SH-SY5Y (cell line): ENCODE data around the gene RSAD2.

Source experiments
- GATA2 ChIP-seq: IDR thresholded peaks from 2 replicates; pipeline ENCODE4 v1.6.1; 2011; ENCODE audit warnings: mild to moderate bottlenecking, low read depth, low read length
- GATA3 ChIP-seq: IDR thresholded peaks from 2 replicates; pipeline ENCODE4 v1.6.1; 2011; ENCODE audit warnings: low read depth, mild to moderate bottlenecking, low read length, moderate library complexity

- TF ChIP-seq GATA3: no peak
- TF ChIP-seq GATA2: no peak
Observed at GRCh38 chr2:6937582-6937981, 60.0 kb downstream of the RSAD2 start.
